ENCODE data around the gene ANTXR1. TPM values are rescaled to one million over a fixed set of nuclear protein-coding genes. Genes with fewer than 3 reads are reported as not detected.
A peak's percentile ranks its signal among the peaks of the same experiment; 100 is the strongest.

The ANTXR1 gene
- total RNA-seq, 1 experiment from 2014 or later: 181 TPM

- Histone ChIP-seq H3K9me3 (ENCODE audit: low read depth, low read length, poor library complexity, severe bottlenecking) (no peaks in the 10 kb centered on the region), H3K4me3 (ENCODE audit: low read depth, low read length, poor library complexity, severe bottlenecking) (no peak overlapping the region), H3K27ac (ENCODE audit: low read depth, low read length, poor library complexity, severe bottlenecking) (no peak overlapping the region), H3K27me3 (replicated peaks; ENCODE audit: insufficient read depth, low read depth, low read length, poor library complexity) (no peaks in the 10 kb centered on the region), H3K4me1 (ENCODE audit: insufficient read depth, low read length, poor library complexity, severe bottlenecking) (peaks cover 3% of the 10 kb centered on the region), H3K36me3 (ENCODE audit: insufficient read depth, low read length, poor library complexity, severe bottlenecking) (no peaks in the 10 kb centered on the region)
- TF ChIP-seq EZH2 (IDR thresholded peaks at IDR 0.05; ENCODE audit: borderline replicate concordance, low read depth, low read length, poor library complexity, severe bottlenecking): no peak
- no TSS peak for BruUV-seq (replicated peaks)
- intact Hi-C loops (cut with micrococcal nuclease; ENCODE audit: unreplicated experiment): no loop called here
- DNase-seq (ENCODE audit: low spot score): no peak
- CTCF ChIA-PET: no interaction called here
- POLR2A ChIA-PET (ENCODE audit: low non-redundant PET): interaction anchor here (0.6 kb wide), 1 partner anchor 26 kb away, joined by 10 read pairs; no protein-coding TSS in a partner anchor
Measured at GRCh38 chr2:69213201-69213600, 200.2 kb downstream of the ANTXR1 start.

DNA sequence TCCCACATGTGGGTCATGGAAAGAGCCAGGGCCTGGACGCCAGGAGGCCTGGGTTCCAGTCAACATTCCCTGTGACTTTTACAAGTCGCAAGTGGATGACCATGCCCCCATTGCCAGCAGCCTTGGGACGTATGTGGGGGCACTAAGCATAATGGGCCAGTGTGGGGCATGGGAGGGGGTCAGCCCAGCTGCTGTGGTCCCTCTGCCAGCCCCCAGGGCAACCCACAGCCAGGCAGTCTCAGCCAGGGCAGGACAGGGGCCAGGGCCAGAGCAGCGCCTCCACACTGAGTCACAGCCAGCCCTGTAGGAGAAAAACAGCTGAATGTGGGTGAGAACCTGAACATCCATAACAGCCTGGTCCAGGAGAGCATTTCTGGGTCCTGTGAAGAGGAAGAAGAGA lies 200.8 kb downstream of the ANTXR1 start:
- intact Hi-C loops (cut with micrococcal nuclease; ENCODE audit: unreplicated experiment): no loop called here

GRCh38 chr2:69214898-69215297 lies 201.9 kb downstream of the ANTXR1 start:
- H3K36me3 ChIP-seq (ENCODE audit: insufficient read depth, low read length, poor library complexity, severe bottlenecking): no peaks in the 10 kb centered on the region
- no TSS peak for BruUV-seq (replicated peaks)
- intact Hi-C loops (cut with micrococcal nuclease; ENCODE audit: unreplicated experiment): no loop called here
- ChIA-PET CTCF (no interaction called here), POLR2A (ENCODE audit: low non-redundant PET) (no interaction called here)
- H3K4me1 ChIP-seq (ENCODE audit: insufficient read depth, low read length, poor library complexity, severe bottlenecking): peaks cover 3% of the 10 kb centered on the region
- no peak overlapping the region for H3K4me3 ChIP-seq (ENCODE audit: low read depth, low read length, poor library complexity, severe bottlenecking)
- peak; percentile 39 for DNase-seq (ENCODE audit: low spot score)
- no peaks in the 10 kb centered on the region for H3K27me3 ChIP-seq (replicated peaks; ENCODE audit: insufficient read depth, low read depth, low read length, poor library complexity)
- TF ChIP-seq EZH2 (IDR thresholded peaks at IDR 0.05; ENCODE audit: borderline replicate concordance, low read depth, low read length, poor library complexity, severe bottlenecking) (no peak), CTCF (conservative IDR thresholded peaks at IDR 0.05; ENCODE audit: low read depth, low read length) (no peak)
- no peaks in the 10 kb centered on the region for H3K9me3 ChIP-seq (ENCODE audit: low read depth, low read length, poor library complexity, severe bottlenecking)
- no peak overlapping the region for H3K27ac ChIP-seq (ENCODE audit: low read depth, low read length, poor library complexity, severe bottlenecking)

More for the DNA sequence above, 200.8 kb downstream of the ANTXR1 start:
- no peak for DNase-seq (ENCODE audit: low spot score)
- no peaks in the 10 kb centered on the region for H3K9me3 ChIP-seq (ENCODE audit: low read depth, low read length, poor library complexity, severe bottlenecking)
- no TSS peak for BruUV-seq (replicated peaks)
- TF ChIP-seq EZH2 (IDR thresholded peaks at IDR 0.05; ENCODE audit: borderline replicate concordance, low read depth, low read length, poor library complexity, severe bottlenecking) (no peak), CTCF (conservative IDR thresholded peaks at IDR 0.05; ENCODE audit: low read depth, low read length) (no peak)
- ChIA-PET POLR2A (ENCODE audit: low non-redundant PET) (no interaction called here), CTCF (no interaction called here)
- H3K27me3 ChIP-seq (replicated peaks; ENCODE audit: insufficient read depth, low read depth, low read length, poor library complexity): no peaks in the 10 kb centered on the region
- no peak overlapping the region for H3K4me3 ChIP-seq (ENCODE audit: low read depth, low read length, poor library complexity, severe bottlenecking)
- H3K27ac ChIP-seq (ENCODE audit: low read depth, low read length, poor library complexity, severe bottlenecking): no peak overlapping the region
- H3K4me1 ChIP-seq (ENCODE audit: insufficient read depth, low read length, poor library complexity, severe bottlenecking): peaks cover 3% of the 10 kb centered on the region
- no peaks in the 10 kb centered on the region for H3K36me3 ChIP-seq (ENCODE audit: insufficient read depth, low read length, poor library complexity, severe bottlenecking)

All from A673 (cell line).